GM21737 (cell line): Measurements from ENCODE around the gene GFPT1.
A peak's percentile ranks its signal among the peaks of the same experiment; 100 is the strongest.
"Not testable (repeated sequence)": the region's sequence is repeated elsewhere in the genome, so short reads cannot be mapped to it uniquely, and the experiment has no call there.

Experiments
- ATAC-seq: cut with Tn5 transposase; IDR thresholded peaks from one replicate; pipeline ENCODE4 v1.9.1; 2021; ENCODE audit warnings: mild to moderate bottlenecking, moderate library complexity; ENCODE audit not compliant: unreplicated experiment

Gene GFPT1

GRCh38 chr2:69386789-69387734, at the start of gene GFPT1:
TSS of gene GFPT1 (minus strand) at chr2:69387227. CDS start at chr2:69387071, 156 bp downstream.
- ATAC-seq, result peak; percentile 86

- peak; percentile 2 for ATAC-seq
Measured at GRCh38 chr2:69436596-69436937, 49.5 kb upstream of the GFPT1 start.

GRCh38 chr2:69434753-69435152, 47.7 kb upstream of the GFPT1 start:
- no peak for ATAC-seq

- ATAC-seq, result no peak
Measured at GRCh38 chr2:69429491-69430183, 42.6 kb upstream of the GFPT1 start.

- no peak for ATAC-seq
Measured at GRCh38 chr2:69428981-69429380, 42.0 kb upstream of the GFPT1 start.

- ATAC-seq, result no peak
Measured at GRCh38 chr2:69424419-69424818, 37.4 kb upstream of the GFPT1 start.

- no peak for ATAC-seq
Measured at GRCh38 chr2:69422198-69422597, 35.2 kb upstream of the GFPT1 start.

- not testable (repeated sequence) for ATAC-seq
Measured at GRCh38 chr2:69419111-69419510, 32.1 kb upstream of the GFPT1 start.

- ATAC-seq, result no peak
Measured at GRCh38 chr2:69416147-69416546, 29.1 kb upstream of the GFPT1 start.

- no peak for ATAC-seq
Measured at GRCh38 chr2:69411120-69411519, 24.1 kb upstream of the GFPT1 start.

- no peak for ATAC-seq
Measured at GRCh38 chr2:69405306-69405705, 18.3 kb upstream of the GFPT1 start.

GRCh38 chr2:69400121-69400520, 13.1 kb upstream of the GFPT1 start:
- ATAC-seq, result no peak

- no peak for ATAC-seq
Measured at GRCh38 chr2:69397234-69397633, 10.2 kb upstream of the GFPT1 start.

GRCh38 chr2:69395866-69396265, 8.8 kb upstream of the GFPT1 start:
- ATAC-seq, result no peak

GRCh38 chr2:69393963-69394362, 6.9 kb upstream of the GFPT1 start:
- no peak for ATAC-seq

GRCh38 chr2:69390471-69390870, 3.4 kb upstream of the GFPT1 start:
- ATAC-seq, result no peak

- ATAC-seq, result no peak
Measured at GRCh38 chr2:69390001-69390400, 3.0 kb upstream of the GFPT1 start.

- ATAC-seq, result no peak
Measured at GRCh38 chr2:69389271-69389670, 2.2 kb upstream of the GFPT1 start.

- ATAC-seq, result no peak
Measured at GRCh38 chr2:69387770-69388481, 899 bp upstream of the GFPT1 start.

- ATAC-seq, result no peak
Measured at GRCh38 chr2:69386360-69386759, 667 bp downstream of the GFPT1 start.

- no peak for ATAC-seq
Measured at GRCh38 chr2:69385443-69386151, 1.4 kb downstream of the GFPT1 start.
